WTC11 (cell line): ENCODE results near the gene NEURL1B. TPM values are rescaled to one million over a fixed set of nuclear protein-coding genes. Genes with fewer than 3 reads are reported as not detected.

Experiments used
- ATAC-seq: fragments of 200-7000 bp; cut with Tn5 transposase; 2 replicates; pipeline ENCODE4 v1.10.0; 2021; ENCODE audit warnings: mild to moderate bottlenecking, moderate library complexity
- CTCF ChIA-PET: fragments of 300-600 bp; sonication (Branson Sonifier 250); formaldehyde crosslinking; loops from one replicate; lab custom pipeline; 2021; ENCODE audit warnings: antibody characterized with exemption; lab: Charles Lee
- POLR2A ChIA-PET: fragments of 350-600 bp; sonication (Branson Sonifier 250); formaldehyde crosslinking; loops from one replicate; lab custom pipeline; 2021; ENCODE audit warnings: antibody characterized with exemption; lab: Charles Lee
- DNase-seq: peaks from one replicate; pipeline ENCODE4 v3.0.0; 2021; ENCODE audit warnings: low spot score
- H3K27ac Mint-ChIP-seq: 2 replicates; pipeline ENCODE4 v1.8.0; 2021; ENCODE audit warnings: mixed read lengths
- H3K27me3 Mint-ChIP-seq: 2 replicates; pipeline ENCODE4 v1.8.0; 2021; ENCODE audit warnings: low read depth, mild to moderate bottlenecking, moderate library complexity, mixed read lengths
- H3K36me3 Mint-ChIP-seq: 2 replicates; pipeline ENCODE4 v1.8.0; 2021; ENCODE audit warnings: mixed read lengths
- H3K4me1 Mint-ChIP-seq: 2 replicates; pipeline ENCODE4 v1.8.0; 2022; ENCODE audit warnings: mixed read lengths
- H3K4me3 Mint-ChIP-seq: 2 replicates; pipeline ENCODE4 v1.8.0; 2021; ENCODE audit warnings: mild to moderate bottlenecking, moderate library complexity, mixed read lengths
- H3K9me3 Mint-ChIP-seq: 2 replicates; pipeline ENCODE4 v1.8.0; 2021; ENCODE audit warnings: mixed read lengths
- ATF1 ChIP-seq: sonication (generic); formaldehyde crosslinking; IDR thresholded peaks from 2 replicates; pipeline ENCODE4 v1.8.1; 2023; ENCODE audit warnings: mild to moderate bottlenecking, moderate library complexity, missing genetic modification reagents
- CBFB ChIP-seq: sonication (generic); formaldehyde crosslinking; IDR thresholded peaks from 2 replicates; pipeline ENCODE4 v1.8.1; 2022; ENCODE audit warnings: mild to moderate bottlenecking, low read depth, missing genetic modification reagents
- ESRRA ChIP-seq: sonication (generic); formaldehyde crosslinking; IDR thresholded peaks from 2 replicates; pipeline ENCODE4 v1.8.1; 2022; ENCODE audit warnings: mild to moderate bottlenecking, missing genetic modification reagents, borderline replicate concordance
- ETV6 ChIP-seq: sonication (generic); formaldehyde crosslinking; IDR thresholded peaks from 2 replicates; pipeline ENCODE4 v1.8.1; 2022; ENCODE audit warnings: mild to moderate bottlenecking, missing genetic modification reagents
- FOXJ3 ChIP-seq: sonication (generic); formaldehyde crosslinking; IDR thresholded peaks from 2 replicates; pipeline ENCODE4 v1.9.0; 2021; ENCODE audit warnings: missing genetic modification reagents, mild to moderate bottlenecking, borderline replicate concordance
- FOXK1 ChIP-seq: sonication (generic); formaldehyde crosslinking; IDR thresholded peaks from 2 replicates; pipeline ENCODE4 v1.8.0; 2022; ENCODE audit warnings: mild to moderate bottlenecking, moderate library complexity, missing genetic modification reagents
- JAZF1 ChIP-seq: fragments of 250-450 bp; sonication (Bioruptor Pico); IDR thresholded peaks from 2 replicates; pipeline ENCODE4 v1.9.0; 2021; ENCODE audit warnings: moderate library complexity, mild to moderate bottlenecking, inconsistent platforms
- KAT7 ChIP-seq: sonication (generic); formaldehyde crosslinking; IDR thresholded peaks from 2 replicates; pipeline ENCODE4 v1.8.1; 2023; ENCODE audit warnings: missing genetic modification reagents, mild to moderate bottlenecking, borderline replicate concordance
- MXD4 ChIP-seq: fragments of 250-450 bp; sonication (Bioruptor Pico); IDR thresholded peaks from 2 replicates; pipeline ENCODE4 v1.8.0; 2021; ENCODE audit warnings: mild to moderate bottlenecking, moderate library complexity, borderline replicate concordance
- NFE2L1 ChIP-seq: sonication (generic); formaldehyde crosslinking; IDR thresholded peaks from 2 replicates; pipeline ENCODE4 v1.8.1; 2023; ENCODE audit warnings: missing genetic modification reagents
- PRRX2 ChIP-seq: fragments of 250-450 bp; sonication (Bioruptor Pico); IDR thresholded peaks from 2 replicates; pipeline ENCODE4 v1.8.0; 2021; ENCODE audit warnings: mild to moderate bottlenecking
- SOX15 ChIP-seq: fragments of 250-450 bp; sonication (Bioruptor Pico); IDR thresholded peaks from 2 replicates; pipeline ENCODE4 v1.9.0; 2021; ENCODE audit warnings: mild to moderate bottlenecking
- ZNF138 ChIP-seq: sonication (generic); formaldehyde crosslinking; conservative IDR thresholded peaks from 2 replicates; pipeline ENCODE4 v1.8.1; 2022; ENCODE audit warnings: mild to moderate bottlenecking, moderate library complexity, missing genetic modification reagents
- ZNF317 ChIP-seq: sonication (generic); formaldehyde crosslinking; IDR thresholded peaks from 2 replicates; pipeline ENCODE4 v1.8.1; 2023; ENCODE audit warnings: low read depth, mild to moderate bottlenecking, moderate library complexity, missing genetic modification reagents, borderline replicate concordance
- ZNF671 ChIP-seq: fragments of 250-450 bp; sonication (Bioruptor Pico); IDR thresholded peaks from 2 replicates; pipeline ENCODE4 v1.8.0; 2021; ENCODE audit warnings: mild to moderate bottlenecking
- total RNA-seq: library from RNA; stranded (reverse); gene quantifications from 3 replicates; pipeline ENCODE4 v1.2.3, GENCODE V29; 2021
- TF ChIP-seq, protein P1 (sequence below): fragments of 250-450 bp; sonication (Bioruptor Pico); conservative IDR thresholded peaks from 2 replicates; pipeline ENCODE4 v1.9.0; 2021; ENCODE audit warnings: mild to moderate bottlenecking
- TF ChIP-seq, protein P2 (sequence below): sonication (generic); formaldehyde crosslinking; IDR thresholded peaks from 2 replicates; pipeline ENCODE4 v1.8.1; 2022; ENCODE audit warnings: low read depth, missing genetic modification reagents, borderline replicate concordance
- TF ChIP-seq, protein P3 (sequence below): fragments of 250-450 bp; sonication (Bioruptor Pico); IDR thresholded peaks from 2 replicates; pipeline ENCODE4 v1.9.0; 2021; ENCODE audit warnings: mild to moderate bottlenecking, borderline replicate concordance
- TF ChIP-seq, protein P4 (sequence below): sonication (generic); formaldehyde crosslinking; conservative IDR thresholded peaks from 2 replicates; pipeline ENCODE4 v1.8.1; 2023; ENCODE audit warnings: mild to moderate bottlenecking, low read depth, missing genetic modification reagents, moderate library complexity
- TF ChIP-seq, protein P5 (sequence below): sonication (generic); formaldehyde crosslinking; IDR thresholded peaks from 2 replicates; pipeline ENCODE4 v1.8.1; 2023; ENCODE audit warnings: mild to moderate bottlenecking, missing genetic modification reagents, moderate library complexity
- TF ChIP-seq, protein P6 (sequence below): sonication (generic); formaldehyde crosslinking; conservative IDR thresholded peaks from 2 replicates; pipeline ENCODE4 v1.8.1; 2022; ENCODE audit warnings: mild to moderate bottlenecking, missing genetic modification reagents

NEURL1B gene
- total RNA-seq, 1 experiment from 2014 or later: 9.8 TPM

DNA sequence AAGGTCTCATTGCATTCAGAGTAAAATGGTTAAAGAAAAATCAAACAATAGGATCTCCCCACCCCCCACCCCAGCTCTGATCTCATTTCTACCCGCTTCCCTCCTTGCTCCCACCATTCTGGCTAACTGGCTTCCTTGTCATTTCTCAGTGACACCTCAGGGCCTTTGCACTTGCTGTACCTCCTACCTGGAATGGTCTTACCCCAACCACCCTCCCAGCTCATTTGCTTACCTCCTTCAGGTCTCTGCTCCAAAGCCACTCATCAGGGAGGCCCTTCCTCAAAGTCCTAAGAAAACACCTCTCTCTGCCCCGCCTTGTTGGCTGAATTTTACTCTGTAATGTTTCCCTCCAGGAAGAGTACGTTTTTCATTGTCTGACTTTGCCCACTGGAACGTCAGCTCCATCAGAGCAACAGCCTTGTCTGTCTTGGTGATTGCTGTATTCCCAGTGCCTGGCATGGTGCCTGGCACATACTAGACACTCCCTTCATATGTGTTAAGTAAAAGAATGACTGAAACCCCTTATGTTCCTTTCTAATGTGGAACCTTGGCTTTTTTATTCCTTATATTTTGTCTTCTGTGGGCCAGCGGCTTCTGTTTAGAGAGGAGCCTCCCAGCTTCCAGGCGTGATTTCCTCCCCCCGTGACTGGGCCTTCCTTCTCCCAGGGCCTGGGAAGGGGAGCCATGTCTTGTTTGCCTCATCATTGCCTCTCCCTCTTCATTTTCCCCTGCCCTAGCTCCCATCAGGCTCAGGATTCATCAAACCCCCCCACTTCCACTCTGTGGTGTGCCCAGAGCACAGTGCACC is 26.9 kb downstream of the NEURL1B start:
- DNase-seq (no peak), ATAC-seq (no peak)
- no peak overlapping the region for H3K27ac Mint-ChIP-seq
- ChIA-PET POLR2A (no interaction called here), CTCF (interaction anchor here (0.8 to 5.8 kb wide), 6 partner anchors 29 to 217 kb away, joined by 3 to 100 read pairs (median 8); no protein-coding TSS in a partner anchor)
- H3K27me3 Mint-ChIP-seq: no peaks in the 10 kb centered on the region
- TF ChIP-seq ZNF317 (CRISPR knock-in tag): no peak
- TF ChIP-seq FOXK1 (CRISPR knock-in tag): no peak
- no peak for TF ChIP-seq ZNF138 (CRISPR knock-in tag)
- no peak for TF ChIP-seq ESRRA (CRISPR knock-in tag)
- TF ChIP-seq KAT7 (CRISPR knock-in tag): no peak
- no peak for TF ChIP-seq FOXJ3 (CRISPR knock-in tag)
- TF ChIP-seq, protein P1, sequence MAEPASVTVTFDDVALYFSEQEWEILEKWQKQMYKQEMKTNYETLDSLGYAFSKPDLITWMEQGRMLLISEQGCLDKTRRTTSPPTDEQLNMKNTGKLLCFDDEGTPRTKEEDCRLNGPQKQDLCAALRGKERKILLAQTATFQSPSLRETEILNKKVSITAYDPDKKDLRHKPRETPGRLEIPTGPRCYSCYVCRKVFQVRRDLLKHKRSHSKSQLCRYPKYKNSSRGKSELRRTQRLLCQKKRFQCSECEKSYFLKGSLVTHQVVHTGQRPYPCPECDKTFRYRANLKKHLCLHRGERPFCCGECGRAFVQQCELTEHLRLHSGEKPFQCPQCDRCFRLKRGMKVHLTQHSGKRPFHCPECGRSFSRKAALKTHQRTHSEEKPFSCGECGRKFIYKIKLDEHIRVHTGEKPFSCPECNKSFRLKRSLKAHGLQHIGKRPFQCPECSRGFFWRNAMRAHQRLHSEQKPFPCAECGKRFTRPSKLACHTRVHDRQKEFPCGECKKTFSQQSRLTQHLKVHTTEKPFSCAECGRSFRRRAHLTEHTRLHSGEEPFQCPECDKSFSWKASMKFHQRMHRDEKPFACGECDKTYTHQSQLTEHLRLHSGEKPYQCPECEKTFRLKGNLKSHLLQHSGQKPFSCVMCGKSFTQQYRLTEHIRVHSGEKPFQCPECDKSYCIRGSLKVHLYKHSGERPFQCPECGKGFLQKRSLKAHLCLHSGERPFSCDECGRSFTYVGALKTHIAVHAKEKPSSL (CRISPR knock-in tag): no peak
- TF ChIP-seq ATF1 (CRISPR knock-in tag): no peak
- TF ChIP-seq NFE2L1 (CRISPR knock-in tag): no peak
- no peak for TF ChIP-seq ZNF671 (CRISPR knock-in tag)
- H3K4me1 Mint-ChIP-seq: peaks cover 2% of the 10 kb centered on the region
- no peaks in the 10 kb centered on the region for H3K36me3 Mint-ChIP-seq
- no peak overlapping the region for H3K4me3 Mint-ChIP-seq
- no peaks in the 10 kb centered on the region for H3K9me3 Mint-ChIP-seq

DNA sequence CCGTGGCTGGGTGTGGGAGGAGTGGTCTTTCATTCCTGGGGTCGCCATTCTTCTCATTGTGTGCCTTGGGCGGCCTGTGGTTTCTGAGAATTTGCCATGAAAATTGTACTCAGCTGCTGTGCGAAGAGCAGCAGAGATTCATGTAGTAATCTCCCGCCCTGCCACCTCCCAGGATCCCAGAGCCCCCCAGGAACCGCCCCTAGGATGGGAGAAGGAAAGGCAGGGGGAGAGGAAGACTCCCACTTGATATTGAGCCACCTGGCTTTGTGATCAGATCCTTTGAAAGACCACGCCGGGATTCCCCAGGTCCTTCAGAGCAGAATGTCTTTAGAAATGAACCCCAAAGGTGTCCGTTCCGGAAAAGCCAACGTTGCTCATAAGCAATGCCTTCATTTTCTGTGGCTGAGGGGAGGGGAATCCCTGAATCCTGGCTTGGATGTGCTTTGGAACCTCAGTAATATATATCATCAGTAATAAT is 27.6 kb downstream of the NEURL1B start:
- no peaks in the 10 kb centered on the region for H3K9me3 Mint-ChIP-seq
- no peak overlapping the region for H3K4me3 Mint-ChIP-seq
- ATAC-seq: no peak
- CTCF ChIA-PET: interaction anchor here (1.0 to 5.8 kb wide), 8 partner anchors 8 to 218 kb away, joined by 3 to 100 read pairs (median 4); no protein-coding TSS in a partner anchor
- no peaks in the 10 kb centered on the region for H3K36me3 Mint-ChIP-seq
- no peaks in the 10 kb centered on the region for H3K27me3 Mint-ChIP-seq
- peaks cover 2% of the 10 kb centered on the region for H3K4me1 Mint-ChIP-seq
- H3K27ac Mint-ChIP-seq: no peak overlapping the region
- POLR2A ChIA-PET: no interaction called here
- DNase-seq: no peak
- TF ChIP-seq NFE2L1 (CRISPR knock-in tag) (no peak), ESRRA (CRISPR knock-in tag) (no peak), SOX15 (no peak), PRRX2 (CRISPR knock-in tag) (no peak), CBFB (no peak), MXD4 (CRISPR knock-in tag) (no peak), JAZF1 (CRISPR knock-in tag) (no peak), ETV6 (no peak)
- TF ChIP-seq, protein P2, sequence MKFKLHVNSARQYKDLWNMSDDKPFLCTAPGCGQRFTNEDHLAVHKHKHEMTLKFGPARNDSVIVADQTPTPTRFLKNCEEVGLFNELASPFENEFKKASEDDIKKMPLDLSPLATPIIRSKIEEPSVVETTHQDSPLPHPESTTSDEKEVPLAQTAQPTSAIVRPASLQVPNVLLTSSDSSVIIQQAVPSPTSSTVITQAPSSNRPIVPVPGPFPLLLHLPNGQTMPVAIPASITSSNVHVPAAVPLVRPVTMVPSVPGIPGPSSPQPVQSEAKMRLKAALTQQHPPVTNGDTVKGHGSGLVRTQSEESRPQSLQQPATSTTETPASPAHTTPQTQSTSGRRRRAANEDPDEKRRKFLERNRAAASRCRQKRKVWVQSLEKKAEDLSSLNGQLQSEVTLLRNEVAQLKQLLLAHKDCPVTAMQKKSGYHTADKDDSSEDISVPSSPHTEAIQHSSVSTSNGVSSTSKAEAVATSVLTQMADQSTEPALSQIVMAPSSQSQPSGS (CRISPR knock-in tag): no peak
- TF ChIP-seq, protein P3, sequence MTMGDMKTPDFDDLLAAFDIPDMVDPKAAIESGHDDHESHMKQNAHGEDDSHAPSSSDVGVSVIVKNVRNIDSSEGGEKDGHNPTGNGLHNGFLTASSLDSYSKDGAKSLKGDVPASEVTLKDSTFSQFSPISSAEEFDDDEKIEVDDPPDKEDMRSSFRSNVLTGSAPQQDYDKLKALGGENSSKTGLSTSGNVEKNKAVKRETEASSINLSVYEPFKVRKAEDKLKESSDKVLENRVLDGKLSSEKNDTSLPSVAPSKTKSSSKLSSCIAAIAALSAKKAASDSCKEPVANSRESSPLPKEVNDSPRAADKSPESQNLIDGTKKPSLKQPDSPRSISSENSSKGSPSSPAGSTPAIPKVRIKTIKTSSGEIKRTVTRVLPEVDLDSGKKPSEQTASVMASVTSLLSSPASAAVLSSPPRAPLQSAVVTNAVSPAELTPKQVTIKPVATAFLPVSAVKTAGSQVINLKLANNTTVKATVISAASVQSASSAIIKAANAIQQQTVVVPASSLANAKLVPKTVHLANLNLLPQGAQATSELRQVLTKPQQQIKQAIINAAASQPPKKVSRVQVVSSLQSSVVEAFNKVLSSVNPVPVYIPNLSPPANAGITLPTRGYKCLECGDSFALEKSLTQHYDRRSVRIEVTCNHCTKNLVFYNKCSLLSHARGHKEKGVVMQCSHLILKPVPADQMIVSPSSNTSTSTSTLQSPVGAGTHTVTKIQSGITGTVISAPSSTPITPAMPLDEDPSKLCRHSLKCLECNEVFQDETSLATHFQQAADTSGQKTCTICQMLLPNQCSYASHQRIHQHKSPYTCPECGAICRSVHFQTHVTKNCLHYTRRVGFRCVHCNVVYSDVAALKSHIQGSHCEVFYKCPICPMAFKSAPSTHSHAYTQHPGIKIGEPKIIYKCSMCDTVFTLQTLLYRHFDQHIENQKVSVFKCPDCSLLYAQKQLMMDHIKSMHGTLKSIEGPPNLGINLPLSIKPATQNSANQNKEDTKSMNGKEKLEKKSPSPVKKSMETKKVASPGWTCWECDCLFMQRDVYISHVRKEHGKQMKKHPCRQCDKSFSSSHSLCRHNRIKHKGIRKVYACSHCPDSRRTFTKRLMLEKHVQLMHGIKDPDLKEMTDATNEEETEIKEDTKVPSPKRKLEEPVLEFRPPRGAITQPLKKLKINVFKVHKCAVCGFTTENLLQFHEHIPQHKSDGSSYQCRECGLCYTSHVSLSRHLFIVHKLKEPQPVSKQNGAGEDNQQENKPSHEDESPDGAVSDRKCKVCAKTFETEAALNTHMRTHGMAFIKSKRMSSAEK (CRISPR knock-in tag): no peak
- TF ChIP-seq, protein P4, sequence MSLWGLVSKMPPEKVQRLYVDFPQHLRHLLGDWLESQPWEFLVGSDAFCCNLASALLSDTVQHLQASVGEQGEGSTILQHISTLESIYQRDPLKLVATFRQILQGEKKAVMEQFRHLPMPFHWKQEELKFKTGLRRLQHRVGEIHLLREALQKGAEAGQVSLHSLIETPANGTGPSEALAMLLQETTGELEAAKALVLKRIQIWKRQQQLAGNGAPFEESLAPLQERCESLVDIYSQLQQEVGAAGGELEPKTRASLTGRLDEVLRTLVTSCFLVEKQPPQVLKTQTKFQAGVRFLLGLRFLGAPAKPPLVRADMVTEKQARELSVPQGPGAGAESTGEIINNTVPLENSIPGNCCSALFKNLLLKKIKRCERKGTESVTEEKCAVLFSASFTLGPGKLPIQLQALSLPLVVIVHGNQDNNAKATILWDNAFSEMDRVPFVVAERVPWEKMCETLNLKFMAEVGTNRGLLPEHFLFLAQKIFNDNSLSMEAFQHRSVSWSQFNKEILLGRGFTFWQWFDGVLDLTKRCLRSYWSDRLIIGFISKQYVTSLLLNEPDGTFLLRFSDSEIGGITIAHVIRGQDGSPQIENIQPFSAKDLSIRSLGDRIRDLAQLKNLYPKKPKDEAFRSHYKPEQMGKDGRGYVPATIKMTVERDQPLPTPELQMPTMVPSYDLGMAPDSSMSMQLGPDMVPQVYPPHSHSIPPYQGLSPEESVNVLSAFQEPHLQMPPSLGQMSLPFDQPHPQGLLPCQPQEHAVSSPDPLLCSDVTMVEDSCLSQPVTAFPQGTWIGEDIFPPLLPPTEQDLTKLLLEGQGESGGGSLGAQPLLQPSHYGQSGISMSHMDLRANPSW (CRISPR knock-in tag): no peak
- TF ChIP-seq, protein P5, sequence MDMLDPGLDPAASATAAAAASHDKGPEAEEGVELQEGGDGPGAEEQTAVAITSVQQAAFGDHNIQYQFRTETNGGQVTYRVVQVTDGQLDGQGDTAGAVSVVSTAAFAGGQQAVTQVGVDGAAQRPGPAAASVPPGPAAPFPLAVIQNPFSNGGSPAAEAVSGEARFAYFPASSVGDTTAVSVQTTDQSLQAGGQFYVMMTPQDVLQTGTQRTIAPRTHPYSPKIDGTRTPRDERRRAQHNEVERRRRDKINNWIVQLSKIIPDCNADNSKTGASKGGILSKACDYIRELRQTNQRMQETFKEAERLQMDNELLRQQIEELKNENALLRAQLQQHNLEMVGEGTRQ: no peak
- TF ChIP-seq, protein P6, sequence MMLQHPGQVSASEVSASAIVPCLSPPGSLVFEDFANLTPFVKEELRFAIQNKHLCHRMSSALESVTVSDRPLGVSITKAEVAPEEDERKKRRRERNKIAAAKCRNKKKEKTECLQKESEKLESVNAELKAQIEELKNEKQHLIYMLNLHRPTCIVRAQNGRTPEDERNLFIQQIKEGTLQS (CRISPR knock-in tag): no peak
